ENCODE data around the gene LRRC9.
A peak's percentile ranks its signal among the peaks of the same experiment; 100 is the strongest.

Gene LRRC9

GRCh38 chr14:60064491-60065072 lies 144.6 kb downstream of the LRRC9 start:
- peak; percentile 42 for DNase-seq (ENCODE audit: extremely low spot score)
- POLR2A ChIA-PET, result no interaction called here
- CTCF ChIA-PET, result interaction anchor here (0.6 to 4.9 kb wide), 17 partner anchors 8 to 497 kb away, joined by 3 to 60 read pairs (median 4); partner anchors contain the start of gene DHRS7
- peak; percentile 47 for TF ChIP-seq CTCF (IDR thresholded peaks at IDR 0.05; ENCODE audit: control extremely low read depth, extremely low read depth, low read depth, missing control alignments)

GRCh38 chr14:60067882-60068281 lies 147.9 kb downstream of the LRRC9 start:
- ChIA-PET POLR2A (no interaction called here), CTCF (interaction anchor here (0.7 to 4.9 kb wide), 5 partner anchors 23 to 282 kb away, joined by 3 to 60 read pairs (median 4); no protein-coding TSS in a partner anchor)
- no peak for DNase-seq (ENCODE audit: extremely low spot score)
- no peak for TF ChIP-seq CTCF (IDR thresholded peaks at IDR 0.05; ENCODE audit: control extremely low read depth, extremely low read depth, low read depth, missing control alignments)

GRCh38 chr14:60079723-60080122 lies 159.8 kb downstream of the LRRC9 start:
- DNase-seq (ENCODE audit: extremely low spot score), result no peak
- TF ChIP-seq CTCF (IDR thresholded peaks at IDR 0.05; ENCODE audit: control extremely low read depth, extremely low read depth, low read depth, missing control alignments), result no peak
- ChIA-PET CTCF (interaction anchor here (1.3 to 1.6 kb wide), 3 partner anchors 14 to 114 kb away, joined by 3 to 4 read pairs (median 3); no protein-coding TSS in a partner anchor), POLR2A (interaction anchor here (0.6 kb wide), 1 partner anchor 175 kb away, joined by 3 read pairs; no protein-coding TSS in a partner anchor)

- no peak for TF ChIP-seq CTCF (IDR thresholded peaks at IDR 0.05; ENCODE audit: control extremely low read depth, extremely low read depth, low read depth, missing control alignments)
- DNase-seq (ENCODE audit: extremely low spot score), result no peak
- CTCF ChIA-PET, result no interaction called here
Measured at GRCh38 chr14:60085085-60085484, 165.1 kb downstream of the LRRC9 start.

GRCh38 chr14:60085693-60086092 lies 165.7 kb downstream of the LRRC9 start:
- POLR2A ChIA-PET, result no interaction called here
- DNase-seq (ENCODE audit: extremely low spot score), result no peak
- no peak for TF ChIP-seq CTCF (IDR thresholded peaks at IDR 0.05; ENCODE audit: control extremely low read depth, extremely low read depth, low read depth, missing control alignments)
- CTCF ChIA-PET, result no interaction called here

More at GRCh38 chr14:60085085-60085484, 165.1 kb downstream of the LRRC9 start:
- POLR2A ChIA-PET, result interaction anchor here (0.7 kb wide), 1 partner anchor 1677 kb away, joined by 3 read pairs; no protein-coding TSS in a partner anchor

- CTCF ChIA-PET, result no interaction called here
- TF ChIP-seq CTCF (IDR thresholded peaks at IDR 0.05; ENCODE audit: control extremely low read depth, extremely low read depth, low read depth, missing control alignments), result no peak
- DNase-seq (ENCODE audit: extremely low spot score), result no peak
- POLR2A ChIA-PET, result no interaction called here
Measured at GRCh38 chr14:60087668-60088067, 167.7 kb downstream of the LRRC9 start.

Data from GM10248 (cell line).